ENCODE results near the gene GAS6. TPM values are rescaled to one million over a fixed set of nuclear protein-coding genes. Genes with fewer than 3 reads are reported as not detected.

GAS6 gene
- total and polyA plus RNA-seq, 2 donors (not counting 3 experiments of a cell fraction or from before 2014, with no cell fraction given): 69.2 to 109 TPM

DNA sequence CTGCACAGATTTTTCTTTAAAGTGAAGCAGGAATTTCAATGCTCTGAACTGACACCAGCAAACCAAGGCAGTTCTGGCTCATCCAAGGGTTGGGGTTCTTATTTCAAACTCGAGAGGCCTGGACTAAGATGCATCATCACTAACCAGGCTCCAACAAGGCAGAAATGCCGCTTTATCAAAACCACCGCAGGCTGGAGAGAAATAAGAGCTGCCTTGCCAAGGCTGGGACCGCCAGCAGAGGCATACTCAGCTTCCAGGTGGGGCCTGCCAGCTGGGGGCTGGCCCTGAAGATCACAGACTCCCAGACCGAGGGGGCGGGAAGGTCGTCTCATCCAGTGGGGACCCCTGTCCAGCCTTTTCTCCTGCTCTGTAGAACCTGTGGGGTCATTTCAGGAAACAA lies 37.4 kb upstream of the GAS6 start:
- dilution Hi-C loops (cut with MboI; ENCODE audit: extremely low pct_ligation_motif_present, low sequenced_read_pairs): no loop called here
- no peak for DNase-seq (ENCODE audit: low read depth, low spot score)
- CTCF ChIA-PET: interaction anchor here (1.5 kb wide), 1 partner anchor 36 kb away, joined by 3 read pairs; no protein-coding TSS in a partner anchor

More for the DNA sequence above, 37.4 kb upstream of the GAS6 start:
- TF ChIP-seq JUN (IDR thresholded peaks at IDR 0.05; ENCODE audit: borderline replicate concordance, insufficient read depth, insufficient read length, low read depth) (no peak), FOS (IDR thresholded peaks at IDR 0.05; ENCODE audit: borderline replicate concordance, insufficient read depth, low read length) (no peak), POLR2A (IDR thresholded peaks at IDR 0.05; ENCODE audit: low read depth, low read length) (no peak), MAX (IDR thresholded peaks at IDR 0.05; ENCODE audit: insufficient read depth, insufficient read length) (no peak), MYC (IDR thresholded peaks at IDR 0.05; ENCODE audit: low read depth, low read length) (no peak), GATA2 (IDR thresholded peaks at IDR 0.05; ENCODE audit: insufficient read depth, insufficient read length, low read depth, low read length) (no peak), EZH2 (IDR thresholded peaks at IDR 0.05; ENCODE audit: borderline replicate concordance, low read depth, low read length, severe bottlenecking) (no peak), POLR2AphosphoS5 (IDR thresholded peaks at IDR 0.05; ENCODE audit: insufficient read depth, low read depth, low read length) (no peak)
- TF ChIP-seq, protein P1, sequence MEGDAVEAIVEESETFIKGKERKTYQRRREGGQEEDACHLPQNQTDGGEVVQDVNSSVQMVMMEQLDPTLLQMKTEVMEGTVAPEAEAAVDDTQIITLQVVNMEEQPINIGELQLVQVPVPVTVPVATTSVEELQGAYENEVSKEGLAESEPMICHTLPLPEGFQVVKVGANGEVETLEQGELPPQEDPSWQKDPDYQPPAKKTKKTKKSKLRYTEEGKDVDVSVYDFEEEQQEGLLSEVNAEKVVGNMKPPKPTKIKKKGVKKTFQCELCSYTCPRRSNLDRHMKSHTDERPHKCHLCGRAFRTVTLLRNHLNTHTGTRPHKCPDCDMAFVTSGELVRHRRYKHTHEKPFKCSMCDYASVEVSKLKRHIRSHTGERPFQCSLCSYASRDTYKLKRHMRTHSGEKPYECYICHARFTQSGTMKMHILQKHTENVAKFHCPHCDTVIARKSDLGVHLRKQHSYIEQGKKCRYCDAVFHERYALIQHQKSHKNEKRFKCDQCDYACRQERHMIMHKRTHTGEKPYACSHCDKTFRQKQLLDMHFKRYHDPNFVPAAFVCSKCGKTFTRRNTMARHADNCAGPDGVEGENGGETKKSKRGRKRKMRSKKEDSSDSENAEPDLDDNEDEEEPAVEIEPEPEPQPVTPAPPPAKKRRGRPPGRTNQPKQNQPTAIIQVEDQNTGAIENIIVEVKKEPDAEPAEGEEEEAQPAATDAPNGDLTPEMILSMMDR (IDR thresholded peaks at IDR 0.05; ENCODE audit: extremely low read depth in 1 of 2, insufficient read depth in 1 of 2, low read depth in 1 of 2, low read length in 2 of 2): no peak
- POLR2A ChIA-PET: no interaction called here
- H4K20me1 ChIP-seq (replicated peaks; ENCODE audit: control insufficient read depth, extremely low read depth, insufficient read depth, low read length): no peaks in the 10 kb centered on the region
- no peak for FAIRE-seq
- intact Hi-C loops (cut with micrococcal nuclease): no loop called here
- peaks cover 16% of the 10 kb centered on the region for H3K4me1 ChIP-seq (ENCODE audit: control insufficient read depth, extremely low read depth, insufficient read depth, low read length)
- no peak overlapping the region for H3K27ac ChIP-seq (ENCODE audit: insufficient read depth, low read depth, low read length)
- no peaks in the 10 kb centered on the region for H3K79me2 ChIP-seq (ENCODE audit: control insufficient read depth, insufficient read depth, low read length)
- H3K4me3 ChIP-seq (replicated peaks in 1 of 3; ENCODE audit: insufficient read depth in 1 of 3, low read depth in 1 of 3, low read length in 3 of 3): no peak overlapping the region
- H3K9me1 ChIP-seq (replicated peaks; ENCODE audit: control insufficient read depth, extremely low read depth, insufficient read depth, low read length): no peaks in the 10 kb centered on the region
- no peaks in the 10 kb centered on the region for H3K9me3 ChIP-seq (replicated peaks; ENCODE audit: control insufficient read depth, insufficient read depth, low read length)
- H3K27me3 ChIP-seq (ENCODE audit: control insufficient read depth in 2 of 2, insufficient read depth in 2 of 2, low read length in 2 of 2): no peaks in the 10 kb centered on the region
- no peak overlapping the region for H2AFZ ChIP-seq (ENCODE audit: low read depth, low read length)
- H3K9ac ChIP-seq (replicated peaks; ENCODE audit: extremely low read depth, insufficient read depth, low read length): no peak overlapping the region
- H3K4me2 ChIP-seq (ENCODE audit: insufficient read depth, low read length): no peak overlapping the region
- H3K36me3 ChIP-seq (ENCODE audit: control insufficient read depth in 2 of 2, extremely low read depth in 1 of 2, insufficient read depth in 2 of 2, low read length in 2 of 2): no peaks in the 10 kb centered on the region
- no TSS peak for BruUV-seq (replicated peaks)

Data from endothelial cell of umbilical vein (primary cell).